Stomach (tissue), 4 donors: ENCODE results near the gene C22orf31.

Experiments
- EP300 ChIP-seq: sonication (generic); formaldehyde crosslinking; IDR thresholded peaks from one replicate; pipeline ENCODE4 v1.6.1; 2017; ENCODE audit warnings: antibody characterized with exemption
- POLR2A ChIP-seq, 4 donors: fragments of 450-650 bp; IDR thresholded peaks; one replicate each; pipeline ENCODE4 v1.6.1; 2016; ENCODE audit warnings: antibody characterized with exemption in 4 of 4, control low read depth in 2 of 4, mild to moderate bottlenecking in 1 of 4, moderate library complexity in 1 of 4
- POLR2AphosphoS5 ChIP-seq, 3 donors: sonication (generic); formaldehyde crosslinking; IDR thresholded peaks; one replicate each; pipeline ENCODE4 v1.6.1; 2016; ENCODE audit warnings: antibody characterized with exemption in 3 of 3
- TF ChIP-seq, protein P1 (sequence below), 7 experiments: fragments of 450-650 bp in 4 of 7; fragments of 200-600 bp in 3 of 7; sonication (generic) in 3 of 7; IDR thresholded peaks; one replicate each; pipeline ENCODE4 v1.5.1; 2016 to 2019; ENCODE audit warnings: antibody characterized with exemption in 7 of 7, control low read depth in 2 of 7, mild to moderate bottlenecking in 1 of 7

DNA sequence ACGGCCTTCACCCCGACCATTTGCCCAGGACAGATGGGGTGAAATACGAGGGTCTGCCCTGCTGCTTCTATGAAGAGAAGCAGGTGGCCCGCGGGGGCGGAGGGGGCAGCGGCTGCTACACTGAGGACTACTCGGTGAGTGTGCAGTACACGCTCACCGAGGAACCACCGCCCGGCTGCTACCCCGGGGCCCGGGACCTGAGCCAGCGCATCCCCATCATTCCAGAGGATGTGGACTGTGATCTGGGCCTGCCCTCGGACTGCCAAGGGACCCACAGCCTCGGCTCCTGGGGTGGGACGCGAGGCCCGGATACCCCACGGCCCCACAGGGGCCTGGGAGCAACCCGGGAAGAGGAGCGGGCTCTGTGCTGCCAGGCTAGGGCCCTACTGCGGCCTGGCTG lies 11.2 kb downstream of the C22orf31 start:
- TF ChIP-seq POLR2A (IDR thresholded peaks at IDR 0.05): no peak
- no peak for TF ChIP-seq POLR2AphosphoS5 (IDR thresholded peaks at IDR 0.05)
- TF ChIP-seq, protein P1, sequence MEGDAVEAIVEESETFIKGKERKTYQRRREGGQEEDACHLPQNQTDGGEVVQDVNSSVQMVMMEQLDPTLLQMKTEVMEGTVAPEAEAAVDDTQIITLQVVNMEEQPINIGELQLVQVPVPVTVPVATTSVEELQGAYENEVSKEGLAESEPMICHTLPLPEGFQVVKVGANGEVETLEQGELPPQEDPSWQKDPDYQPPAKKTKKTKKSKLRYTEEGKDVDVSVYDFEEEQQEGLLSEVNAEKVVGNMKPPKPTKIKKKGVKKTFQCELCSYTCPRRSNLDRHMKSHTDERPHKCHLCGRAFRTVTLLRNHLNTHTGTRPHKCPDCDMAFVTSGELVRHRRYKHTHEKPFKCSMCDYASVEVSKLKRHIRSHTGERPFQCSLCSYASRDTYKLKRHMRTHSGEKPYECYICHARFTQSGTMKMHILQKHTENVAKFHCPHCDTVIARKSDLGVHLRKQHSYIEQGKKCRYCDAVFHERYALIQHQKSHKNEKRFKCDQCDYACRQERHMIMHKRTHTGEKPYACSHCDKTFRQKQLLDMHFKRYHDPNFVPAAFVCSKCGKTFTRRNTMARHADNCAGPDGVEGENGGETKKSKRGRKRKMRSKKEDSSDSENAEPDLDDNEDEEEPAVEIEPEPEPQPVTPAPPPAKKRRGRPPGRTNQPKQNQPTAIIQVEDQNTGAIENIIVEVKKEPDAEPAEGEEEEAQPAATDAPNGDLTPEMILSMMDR (IDR thresholded peaks at IDR 0.05): no peak
- no peak for TF ChIP-seq EP300
